ENCODE results near the gene PIH1D2. TPM values are rescaled to one million over a fixed set of nuclear protein-coding genes. Genes with fewer than 3 reads are reported as not detected.

The PIH1D2 gene
- total and polyA plus RNA-seq, 7 donors: 0.49 to 3.0 (median 1.2) TPM

GRCh38 chr11:112062923-112063322 lies 10.9 kb downstream of the PIH1D2 start:
- no peak overlapping the region for H3K27ac ChIP-seq
- H3K9me3 ChIP-seq: no peaks in the 10 kb centered on the region
- DNase-seq (no peak), ATAC-seq (no peak)
- 82 to 91% (median 84%) methylated on average over 1 of the region's 1 CpG for WGBS, 3 donors
- no peaks in the 10 kb centered on the region for H3K27me3 ChIP-seq (ENCODE audit: insufficient read depth in 3 of 3, low read length in 2 of 3)
- H3K4me3 ChIP-seq: no peak overlapping the region
- peaks cover 4 to 81% of the 10 kb centered on the region in 2 donors for H3K36me3 ChIP-seq (ENCODE audit: insufficient read depth in 1 of 2, low read depth in 1 of 2)
- no peaks in the 10 kb centered on the region for H3K4me1 ChIP-seq
- TF ChIP-seq CTCF (IDR thresholded peaks at IDR 0.05): no peak
- intact Hi-C loops (cut with DNase I): no loop called here

DNA sequence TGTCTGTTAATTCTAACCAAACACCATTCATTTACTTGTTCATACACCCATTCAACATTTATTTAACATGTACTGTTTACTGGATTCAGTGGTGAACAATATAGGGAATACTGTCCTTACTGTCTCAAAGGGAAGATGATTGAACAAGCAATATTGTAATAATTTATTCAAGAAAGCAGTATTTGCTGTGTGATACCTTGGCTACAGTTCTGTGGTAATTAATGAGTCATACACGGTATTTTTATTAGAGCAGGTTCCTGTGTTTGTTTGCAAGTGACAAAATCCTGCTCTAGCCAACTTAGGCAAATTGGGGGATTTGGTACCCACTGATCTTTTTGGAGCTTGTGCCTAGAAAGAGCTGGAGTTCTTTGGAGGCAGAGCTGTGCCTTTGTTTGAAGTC lies 15.7 kb downstream of the PIH1D2 start:
- peaks cover 4 to 98% of the 10 kb centered on the region in 2 donors for H3K36me3 ChIP-seq (ENCODE audit: insufficient read depth in 1 of 2, low read depth in 1 of 2)
- 45 to 72% (median 53%) methylated on average over 1 of the region's 1 CpG for WGBS, 3 donors

GRCh38 chr11:112057170-112057569 lies 16.6 kb downstream of the PIH1D2 start:
- Histone ChIP-seq H3K4me3 (no peak overlapping the region), H3K9me3 (no peaks in the 10 kb centered on the region), H3K4me1 (no peaks in the 10 kb centered on the region), H3K36me3 (ENCODE audit: insufficient read depth in 1 of 2, low read depth in 1 of 2) (peaks cover 8 to 98% of the 10 kb centered on the region in 2 donors), H3K27ac (no peak overlapping the region), H3K27me3 (ENCODE audit: insufficient read depth in 3 of 3, low read length in 2 of 3) (no peaks in the 10 kb centered on the region)
- TF ChIP-seq CTCF (IDR thresholded peaks at IDR 0.05): no peak
- 85 to 93% (median 91%) methylated on average over 4 of the region's 4 CpGs for WGBS, 3 donors
- intact Hi-C loops (cut with DNase I): no loop called here
- DNase-seq (no peak), ATAC-seq (no peak)

More for the DNA sequence above, 15.7 kb downstream of the PIH1D2 start:
- Histone ChIP-seq H3K4me3 (no peak overlapping the region), H3K27ac (no peak overlapping the region), H3K4me1 (no peaks in the 10 kb centered on the region), H3K9me3 (no peaks in the 10 kb centered on the region), H3K27me3 (ENCODE audit: insufficient read depth in 3 of 3, low read length in 2 of 3) (no peaks in the 10 kb centered on the region)
- no peak for ATAC-seq
- intact Hi-C loops (cut with DNase I): no loop called here
- no peak for TF ChIP-seq CTCF (IDR thresholded peaks at IDR 0.05)
- DNase-seq: no peak

GRCh38 chr11:112051768-112052167 lies 22.0 kb downstream of the PIH1D2 start:
- Histone ChIP-seq H3K9me3 (no peaks in the 10 kb centered on the region), H3K4me3 (no peak overlapping the region), H3K36me3 (ENCODE audit: insufficient read depth in 1 of 2, low read depth in 1 of 2) (peaks cover 6 to 96% of the 10 kb centered on the region in 2 donors), H3K4me1 (no peaks in the 10 kb centered on the region), H3K27ac (no peak overlapping the region), H3K27me3 (ENCODE audit: insufficient read depth in 3 of 3, low read length in 2 of 3) (no peaks in the 10 kb centered on the region)
- no peak for DNase-seq
- WGBS, 3 donors: 91 to 93% (median 93%) methylated on average over 3 of the region's 3 CpGs
- TF ChIP-seq CTCF (IDR thresholded peaks at IDR 0.05): no peak
- intact Hi-C loops (cut with DNase I): no loop called here
- no peak for ATAC-seq

GRCh38 chr11:112050721-112051120 lies 23.1 kb downstream of the PIH1D2 start:
- Histone ChIP-seq H3K9me3 (no peaks in the 10 kb centered on the region), H3K36me3 (ENCODE audit: insufficient read depth in 1 of 2, low read depth in 1 of 2) (peaks cover 6 to 96% of the 10 kb centered on the region in 2 donors), H3K4me1 (no peaks in the 10 kb centered on the region), H3K4me3 (no peak overlapping the region), H3K27ac (no peak overlapping the region), H3K27me3 (ENCODE audit: insufficient read depth in 3 of 3, low read length in 2 of 3) (no peaks in the 10 kb centered on the region)
- TF ChIP-seq CTCF (IDR thresholded peaks at IDR 0.05): no peak
- ATAC-seq (no peak), DNase-seq (no peak)
- WGBS, 3 donors: 87 to 88% (median 88%) methylated on average over 3 of the region's 3 CpGs
- intact Hi-C loops (cut with DNase I): no loop called here
